Mucosa of stomach (tissue), 1 donor: Measurements from ENCODE around the gene RBM22.

ENCODE experiments used
- H3K27me3 ChIP-seq: one replicate; pipeline ENCODE4 v1.7.0; 2013; ENCODE audit warnings: mild to moderate bottlenecking, low read length; ENCODE audit not compliant: control insufficient read depth, insufficient read depth
- H3K36me3 ChIP-seq: one replicate; pipeline ENCODE4 v1.7.0; 2013; ENCODE audit warnings: low read length; ENCODE audit not compliant: control insufficient read depth, insufficient read depth
- H3K4me1 ChIP-seq: one replicate; pipeline ENCODE4 v1.7.0; 2013; ENCODE audit warnings: mild to moderate bottlenecking, low read length; ENCODE audit not compliant: control insufficient read depth, insufficient read depth
- H3K4me3 ChIP-seq: one replicate; pipeline ENCODE4 v1.7.0; 2013; ENCODE audit warnings: low read length
- H3K9ac ChIP-seq: one replicate; pipeline ENCODE4 v1.7.0; 2013; ENCODE audit warnings: mild to moderate bottlenecking, low read length, moderate library complexity
- H3K9me3 ChIP-seq: one replicate; pipeline ENCODE4 v1.7.0; 2013; ENCODE audit warnings: mild to moderate bottlenecking, low read length, moderate library complexity; ENCODE audit not compliant: control insufficient read depth
- donor health status: Pancreatic carcinoma.

Gene RBM22

GRCh38 chr5:150648294-150649107 is 52.4 kb downstream of the RBM22 start:
- no peaks in the 10 kb centered on the region for H3K36me3 ChIP-seq
- no peak overlapping the region for H3K4me3 ChIP-seq
- peaks cover 9% of the 10 kb centered on the region for H3K4me1 ChIP-seq
- no peaks in the 10 kb centered on the region for H3K9me3 ChIP-seq
- H3K27me3 ChIP-seq, result no peaks in the 10 kb centered on the region
- no peak overlapping the region for H3K9ac ChIP-seq

GRCh38 chr5:150647275-150648251 is 53.3 kb downstream of the RBM22 start:
- H3K9me3 ChIP-seq, result no peaks in the 10 kb centered on the region
- no peaks in the 10 kb centered on the region for H3K27me3 ChIP-seq
- H3K4me1 ChIP-seq, result peaks cover 17% of the 10 kb centered on the region
- H3K4me3 ChIP-seq, result no peak overlapping the region
- no peaks in the 10 kb centered on the region for H3K36me3 ChIP-seq
- H3K9ac ChIP-seq, result no peak overlapping the region

- Histone ChIP-seq H3K4me1 (peaks cover 41% of the 10 kb centered on the region), H3K4me3 (no peak overlapping the region), H3K9me3 (no peaks in the 10 kb centered on the region), H3K36me3 (no peaks in the 10 kb centered on the region), H3K9ac (no peak overlapping the region), H3K27me3 (no peaks in the 10 kb centered on the region)
These were observed 55.7 kb downstream of the RBM22 start for GRCh38 chr5:150645070-150645700.

DNA sequence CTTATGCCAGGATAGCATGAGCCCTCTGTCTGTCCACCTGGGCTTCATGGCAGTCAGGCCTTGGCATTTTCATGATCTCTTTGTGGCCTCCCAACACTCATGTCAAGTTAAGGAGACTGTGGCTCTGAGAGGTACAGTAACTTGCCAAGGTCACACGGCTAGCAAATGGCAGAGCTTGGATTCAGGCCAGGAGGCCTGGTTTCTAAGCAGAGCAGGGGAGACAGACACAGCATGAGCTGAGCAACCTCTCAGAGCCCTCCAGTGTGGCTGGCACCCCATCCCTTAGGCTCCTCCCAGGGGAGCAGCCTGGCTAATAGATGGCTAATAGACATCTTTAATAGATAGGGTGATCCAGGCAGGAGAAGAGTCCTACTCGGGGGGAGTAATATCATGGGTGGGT is 56.3 kb downstream of the RBM22 start:
- Histone ChIP-seq H3K9me3 (no peaks in the 10 kb centered on the region), H3K4me3 (no peak overlapping the region), H3K27me3 (no peaks in the 10 kb centered on the region), H3K4me1 (peaks cover 47% of the 10 kb centered on the region), H3K36me3 (no peaks in the 10 kb centered on the region), H3K9ac (no peak overlapping the region)

DNA sequence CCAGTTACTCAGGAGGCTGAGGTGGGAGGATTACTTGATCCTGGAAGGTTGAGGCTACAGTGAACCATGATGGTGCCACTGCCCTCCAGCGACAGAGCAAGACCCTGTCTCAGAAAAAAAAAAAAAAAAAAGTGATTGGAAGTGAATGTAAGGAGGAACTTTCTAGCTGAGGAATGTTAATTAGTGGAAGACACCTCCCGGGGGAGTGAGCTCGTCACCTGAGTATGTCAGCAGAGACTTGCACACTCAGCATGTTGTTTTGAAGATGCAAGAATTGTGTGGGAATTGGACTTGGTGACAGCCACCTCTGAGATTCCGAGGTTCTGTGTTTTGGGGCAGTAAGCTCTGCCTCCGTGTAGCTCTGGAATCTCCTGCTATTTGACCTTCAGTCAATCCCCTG is 56.8 kb downstream of the RBM22 start:
- Histone ChIP-seq H3K9ac (no peak overlapping the region), H3K4me1 (peaks cover 52% of the 10 kb centered on the region), H3K4me3 (no peak overlapping the region), H3K9me3 (no peaks in the 10 kb centered on the region), H3K36me3 (no peaks in the 10 kb centered on the region), H3K27me3 (no peaks in the 10 kb centered on the region)

DNA sequence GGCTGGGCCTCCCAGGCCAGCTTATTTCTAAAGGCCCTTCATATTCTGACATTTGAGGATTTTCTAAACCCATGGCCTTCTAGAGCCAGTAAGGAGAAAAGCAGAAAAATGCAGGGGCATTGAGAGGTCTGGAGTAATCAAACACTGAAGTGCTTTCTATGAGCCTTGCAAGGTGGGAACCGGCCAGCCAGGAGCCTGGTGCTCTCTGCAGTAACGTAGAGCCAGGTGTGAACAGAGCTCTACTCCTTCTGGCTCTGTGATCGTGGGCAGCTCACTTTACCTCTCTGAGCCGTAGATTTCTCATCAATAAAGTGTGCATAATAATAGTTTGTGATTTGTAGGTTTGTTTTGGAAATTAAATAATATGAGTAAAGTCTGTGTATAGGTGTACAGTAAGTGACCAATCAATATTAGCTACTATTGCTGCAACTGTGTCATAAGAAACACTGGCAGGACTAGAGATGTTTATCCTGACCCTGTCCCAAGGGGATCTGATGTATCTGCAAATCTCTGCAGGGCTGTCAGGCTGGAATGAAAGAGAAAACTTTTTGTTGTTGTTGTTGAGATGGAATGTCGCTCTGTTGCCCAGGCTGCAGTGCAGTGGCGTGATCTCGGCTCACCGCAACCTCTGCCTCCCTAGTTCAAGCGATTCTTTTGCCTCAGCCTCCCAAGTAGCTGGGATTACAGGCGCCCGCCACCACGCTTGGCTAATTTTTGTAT is 57.7 kb downstream of the RBM22 start:
- Histone ChIP-seq H3K9ac (no peak overlapping the region), H3K27me3 (no peaks in the 10 kb centered on the region), H3K4me3 (no peak overlapping the region), H3K36me3 (no peaks in the 10 kb centered on the region), H3K4me1 (peaks cover 60% of the 10 kb centered on the region), H3K9me3 (no peaks in the 10 kb centered on the region)

- Histone ChIP-seq H3K9ac (no peak overlapping the region), H3K4me3 (no peak overlapping the region), H3K36me3 (no peaks in the 10 kb centered on the region), H3K9me3 (no peaks in the 10 kb centered on the region), H3K4me1 (peaks cover 67% of the 10 kb centered on the region), H3K27me3 (no peaks in the 10 kb centered on the region)
These were observed 58.3 kb downstream of the RBM22 start for GRCh38 chr5:150642567-150642927.

GRCh38 chr5:150641824-150642566 is 58.9 kb downstream of the RBM22 start:
- H3K4me3 ChIP-seq, result no peak overlapping the region

DNA sequence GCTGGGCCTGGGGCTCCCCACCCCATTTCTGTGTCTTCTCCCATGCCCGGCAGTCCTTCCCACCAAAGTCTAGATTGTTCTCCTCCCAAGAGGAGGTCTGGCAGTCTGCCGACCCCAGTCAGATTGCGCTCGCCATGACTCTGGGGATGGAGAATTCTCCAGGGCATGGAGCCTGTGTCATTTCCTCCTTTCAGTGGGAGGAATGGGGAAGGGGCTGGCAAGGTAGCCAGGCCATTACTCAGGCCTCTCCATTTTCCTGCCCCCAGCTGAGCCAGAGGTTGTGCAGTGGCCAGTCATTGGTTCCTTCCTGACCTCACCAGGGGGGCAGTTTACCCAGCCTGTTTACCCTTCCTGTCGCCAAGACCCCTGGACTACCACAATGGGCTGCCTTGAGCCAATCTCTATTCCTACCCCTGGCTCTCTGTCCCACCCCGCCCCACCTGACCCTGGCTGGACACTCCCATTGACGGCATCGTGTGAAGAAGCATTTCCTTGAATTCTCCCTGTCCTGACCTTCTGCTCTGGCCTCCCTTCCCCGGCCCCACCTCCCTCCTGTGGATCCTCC is 59.8 kb downstream of the RBM22 start:
- Histone ChIP-seq H3K27me3 (no peaks in the 10 kb centered on the region), H3K4me3 (no peak overlapping the region), H3K4me1 (peaks cover 79% of the 10 kb centered on the region), H3K9me3 (no peaks in the 10 kb centered on the region), H3K9ac (peak overlapping the region; percentile 40), H3K36me3 (no peaks in the 10 kb centered on the region)

More at GRCh38 chr5:150641824-150642566, 58.9 kb downstream of the RBM22 start:
- H3K4me1 ChIP-seq, result peaks cover 70% of the 10 kb centered on the region
- H3K27me3 ChIP-seq, result no peaks in the 10 kb centered on the region
- H3K9me3 ChIP-seq, result no peaks in the 10 kb centered on the region
- H3K9ac ChIP-seq, result no peak overlapping the region
- H3K36me3 ChIP-seq, result no peaks in the 10 kb centered on the region
